Activated T-cell treated with anti-CD3 and anti-CD28 coated beads for 48 hours (primary cell): ENCODE data around the gene TRNP1.

Experiments
- DNase-seq: peaks from one replicate; pipeline ENCODE4 v3.0.0-alpha.2; 2020; ENCODE audit warnings: low read depth

TRNP1 gene

DNA sequence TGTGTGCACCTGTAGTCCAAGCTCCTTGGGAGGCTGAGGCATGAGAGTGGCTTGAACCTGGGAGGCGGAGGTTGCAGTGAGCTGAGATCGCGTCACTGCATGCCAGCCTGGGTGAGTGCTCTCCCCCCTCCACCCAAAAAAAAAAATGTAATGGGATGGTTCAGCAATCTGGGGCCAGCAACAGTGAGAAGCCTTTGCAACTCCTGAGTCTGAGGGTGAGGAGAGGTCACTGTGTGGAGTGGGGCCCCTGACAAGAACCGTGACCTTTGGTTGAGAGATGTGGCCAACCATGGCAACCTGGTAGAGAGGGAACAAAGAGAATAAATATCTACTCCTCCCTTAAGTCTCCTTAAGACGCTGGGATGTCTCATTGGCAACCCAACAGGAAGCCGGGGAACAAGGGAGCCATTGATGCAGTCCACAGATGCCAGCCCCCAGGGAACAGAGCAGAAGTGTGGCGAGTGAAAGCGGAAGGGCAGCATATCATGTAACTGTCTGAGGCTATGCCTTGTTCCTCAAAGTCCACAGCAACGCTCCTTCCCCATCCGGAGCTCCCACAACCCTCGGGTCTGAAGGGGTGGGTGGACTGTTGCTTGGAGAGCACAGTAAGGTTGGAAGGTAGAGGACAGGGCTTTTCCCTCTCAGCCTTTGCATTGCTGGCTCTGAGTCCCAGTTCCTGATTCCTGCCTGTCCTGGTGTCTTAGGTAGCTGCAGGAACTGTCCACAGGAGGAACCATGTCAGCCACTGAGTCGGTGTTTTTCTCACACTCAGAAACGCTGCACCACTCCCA is 8.3 kb downstream of the TRNP1 start:
- no peak for DNase-seq

DNA sequence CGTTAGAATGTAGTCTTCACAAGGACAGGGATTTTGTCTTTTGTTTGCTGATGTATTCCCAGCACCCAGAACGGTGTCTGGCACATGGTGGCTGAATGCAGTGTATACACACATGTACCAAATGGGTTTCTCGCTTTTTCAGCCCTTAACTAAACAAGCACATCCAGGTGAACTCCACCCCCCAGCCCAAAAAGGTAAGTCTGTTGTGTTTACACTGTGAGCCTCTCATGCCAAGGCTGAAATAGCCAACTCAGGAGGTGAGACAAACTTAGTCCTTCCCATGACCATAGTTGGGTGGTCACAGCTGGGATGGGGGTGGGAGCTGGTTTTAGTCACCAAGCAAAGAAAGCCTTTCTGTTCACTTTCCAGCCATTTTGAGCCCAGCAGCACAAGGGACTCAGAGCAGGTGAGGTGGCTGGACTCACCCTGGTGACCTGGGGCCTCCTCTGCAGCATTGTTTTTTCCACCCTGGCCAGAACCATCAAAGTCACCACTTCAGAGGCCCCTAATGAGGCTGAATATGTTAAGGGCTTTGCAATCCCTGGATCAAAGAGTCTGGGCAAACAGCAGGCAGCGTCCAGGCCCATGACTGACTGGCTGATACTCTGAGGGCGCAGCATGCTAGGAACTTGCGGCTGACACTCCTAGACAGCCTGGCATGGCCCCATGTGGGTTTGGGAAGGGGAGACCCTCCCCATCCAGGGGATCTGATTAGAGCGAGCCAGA is 10.4 kb downstream of the TRNP1 start:
- no peak for DNase-seq

DNA sequence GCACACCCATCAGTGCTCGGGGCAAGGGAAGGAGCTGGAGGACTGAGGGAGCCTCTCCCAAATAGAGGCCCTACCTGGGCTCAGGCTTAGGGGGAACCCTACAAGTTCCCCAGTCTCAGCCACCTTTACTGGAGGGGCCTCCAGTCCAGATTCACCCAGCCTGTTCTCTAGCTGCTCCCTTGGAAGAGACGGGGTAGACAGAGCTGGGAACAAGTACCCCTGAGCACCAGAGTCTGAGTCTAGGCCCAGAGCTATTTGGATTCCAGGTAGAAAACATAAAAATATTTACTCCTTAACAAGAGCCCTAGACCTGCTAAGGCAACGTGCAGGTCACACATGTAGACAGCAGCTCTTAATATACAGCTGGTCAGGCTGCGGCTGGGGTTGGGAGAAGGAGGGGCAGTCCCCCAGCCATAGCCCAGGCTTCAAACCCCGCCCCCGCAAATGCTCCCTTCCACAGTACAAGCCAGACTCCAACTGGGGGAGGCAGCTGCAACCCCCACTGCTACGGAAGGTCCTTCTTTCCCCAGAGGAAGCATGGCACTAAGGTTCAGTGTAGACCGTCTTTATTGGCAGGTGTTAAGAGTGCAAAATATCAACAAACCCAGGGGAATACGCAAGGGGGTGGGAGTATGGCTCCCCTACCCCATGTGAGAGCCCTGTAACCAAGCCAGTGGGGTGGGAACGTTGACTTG is 11.1 kb downstream of the TRNP1 start:
- no peak for DNase-seq

DNA sequence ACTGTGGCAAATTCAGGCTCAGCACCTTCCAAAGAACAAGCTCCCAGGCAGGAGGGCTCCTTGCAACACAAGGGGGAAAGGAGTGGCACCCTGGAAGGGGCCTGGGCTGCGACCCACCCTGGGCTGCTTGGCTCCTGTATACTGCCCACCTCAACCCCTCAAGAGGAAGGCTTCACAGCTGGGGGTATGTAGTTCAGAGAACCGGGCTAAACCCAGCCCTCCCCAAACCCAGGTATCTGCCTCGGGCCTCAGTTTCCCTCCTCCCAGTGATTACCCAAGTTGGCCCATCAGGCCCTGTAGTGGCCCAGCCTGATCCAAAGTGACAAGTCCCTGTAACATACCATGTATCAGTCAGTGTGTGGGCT is 11.7 kb downstream of the TRNP1 start:
- DNase-seq = no peak

DNA sequence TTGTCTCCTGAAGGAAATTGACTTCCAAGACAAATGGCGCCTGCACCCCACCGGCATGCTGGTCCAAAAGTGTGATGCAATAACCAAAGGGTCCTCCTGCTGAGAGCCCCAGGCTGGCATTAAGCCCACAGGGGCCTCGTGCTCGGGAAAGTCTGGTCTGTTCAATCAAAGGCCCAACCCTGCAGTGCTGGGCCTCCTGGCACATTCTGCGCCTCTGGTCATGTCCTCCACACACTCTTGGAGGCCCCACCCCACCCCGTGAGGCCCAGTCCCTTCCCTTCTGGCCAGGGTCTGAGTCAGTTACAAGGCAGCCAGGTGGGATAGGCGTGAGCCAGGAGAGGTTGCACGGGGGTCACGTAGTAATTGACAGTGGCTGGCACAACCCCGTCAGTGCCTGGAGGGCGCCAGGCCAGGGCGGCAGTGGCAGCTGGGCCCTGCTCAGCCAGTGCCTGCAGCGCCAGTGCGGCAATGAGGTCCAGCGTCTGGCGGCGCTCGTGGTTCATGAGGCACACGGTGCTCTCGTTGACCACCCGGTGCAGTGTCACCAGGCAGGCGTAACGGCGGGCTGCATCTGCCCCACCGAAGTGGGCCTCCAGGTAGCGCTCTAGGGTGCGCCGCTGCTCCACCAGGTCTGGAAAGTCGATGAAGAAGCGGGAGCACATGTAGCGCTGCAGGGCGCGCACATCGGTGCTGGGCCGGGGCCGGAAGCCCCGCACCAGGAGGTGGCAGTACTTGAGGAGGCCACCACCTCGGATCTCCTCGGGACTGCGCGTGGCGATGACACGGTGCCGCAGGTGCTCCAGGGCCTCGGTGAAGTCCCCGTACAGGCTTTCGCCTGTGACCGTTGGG is 12.4 kb downstream of the TRNP1 start:
- no peak for DNase-seq

DNA sequence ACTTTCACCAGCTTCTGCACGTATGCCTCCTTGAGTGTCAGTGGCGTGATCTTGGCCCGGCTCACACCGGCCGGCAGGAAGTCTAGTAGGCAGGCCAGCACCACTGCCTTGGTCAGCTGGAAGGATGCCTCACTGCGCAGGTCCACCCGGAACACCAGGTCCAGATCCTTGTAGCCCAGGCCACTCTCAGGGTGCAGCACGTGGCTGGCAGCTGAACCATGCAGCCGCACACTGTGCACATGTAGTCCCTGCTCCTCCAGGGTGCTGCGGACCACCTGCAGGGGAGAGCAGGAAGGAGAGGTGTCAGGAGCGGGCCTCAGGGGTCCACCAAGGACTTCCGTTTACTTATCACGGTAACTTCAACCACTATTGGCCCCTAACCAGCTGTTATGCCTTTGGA is 13.2 kb downstream of the TRNP1 start:
- DNase-seq = no peak

DNA sequence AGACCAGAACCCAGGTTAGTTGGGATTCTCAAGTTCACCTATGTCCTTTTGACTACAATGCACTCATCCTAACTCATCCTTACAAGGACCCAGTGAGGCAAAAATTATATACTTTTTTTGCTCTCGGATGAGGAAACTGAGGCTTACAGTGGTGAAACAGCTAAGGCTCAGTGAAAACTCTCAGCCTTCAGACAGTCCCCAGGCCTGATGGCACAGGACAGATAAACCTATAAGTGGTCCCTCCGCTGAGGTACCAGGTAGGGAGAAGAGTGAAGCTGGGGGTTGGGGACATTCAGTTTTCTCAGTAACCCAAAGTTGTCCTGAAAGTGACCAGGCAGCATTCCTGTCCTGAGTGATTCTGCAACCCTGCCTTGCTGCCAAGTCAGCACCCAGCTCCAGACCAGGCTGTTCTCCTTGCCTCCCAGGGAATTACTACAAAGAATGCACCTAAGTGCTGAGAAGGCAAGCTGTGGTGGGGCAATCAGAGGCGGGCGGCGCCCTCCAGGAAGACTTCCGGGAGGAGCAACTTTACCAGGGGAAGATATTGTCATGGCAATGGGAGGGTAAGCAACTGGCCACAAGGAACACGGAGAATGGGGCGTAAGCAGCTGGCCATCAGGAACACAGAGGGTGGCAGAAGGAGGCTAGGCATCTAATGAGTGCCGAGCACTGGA is 14.6 kb downstream of the TRNP1 start:
- no peak for DNase-seq

DNA sequence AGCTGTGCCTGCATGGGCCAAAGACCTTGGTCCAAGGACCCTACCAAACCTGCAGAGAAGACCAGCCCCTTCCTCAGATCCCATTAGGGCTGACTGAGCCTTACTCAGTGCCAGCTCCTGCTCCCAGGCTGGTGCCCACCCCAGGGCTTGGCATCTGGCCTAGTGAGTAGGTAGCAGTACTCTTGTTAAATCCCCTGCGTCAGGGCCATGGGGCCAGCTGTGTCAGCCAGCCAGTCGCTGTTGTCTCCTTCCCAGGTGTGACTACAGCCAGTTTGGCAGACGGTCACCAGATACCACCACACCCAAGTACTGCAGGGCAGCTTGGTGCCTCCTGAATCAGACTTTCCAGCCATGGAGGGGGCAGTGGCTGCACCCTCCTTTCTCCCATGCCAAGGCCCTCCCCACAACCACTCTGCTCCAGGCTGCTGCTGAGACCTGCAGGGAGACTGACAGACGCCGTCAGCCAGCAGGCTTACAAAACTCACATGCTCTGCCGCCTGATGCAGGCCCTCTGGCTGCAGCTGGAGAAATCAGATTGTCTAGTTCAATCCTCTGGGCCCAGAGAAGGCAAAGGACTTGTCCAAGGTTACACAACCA is 16.2 kb downstream of the TRNP1 start:
- DNase-seq = no peak

DNA sequence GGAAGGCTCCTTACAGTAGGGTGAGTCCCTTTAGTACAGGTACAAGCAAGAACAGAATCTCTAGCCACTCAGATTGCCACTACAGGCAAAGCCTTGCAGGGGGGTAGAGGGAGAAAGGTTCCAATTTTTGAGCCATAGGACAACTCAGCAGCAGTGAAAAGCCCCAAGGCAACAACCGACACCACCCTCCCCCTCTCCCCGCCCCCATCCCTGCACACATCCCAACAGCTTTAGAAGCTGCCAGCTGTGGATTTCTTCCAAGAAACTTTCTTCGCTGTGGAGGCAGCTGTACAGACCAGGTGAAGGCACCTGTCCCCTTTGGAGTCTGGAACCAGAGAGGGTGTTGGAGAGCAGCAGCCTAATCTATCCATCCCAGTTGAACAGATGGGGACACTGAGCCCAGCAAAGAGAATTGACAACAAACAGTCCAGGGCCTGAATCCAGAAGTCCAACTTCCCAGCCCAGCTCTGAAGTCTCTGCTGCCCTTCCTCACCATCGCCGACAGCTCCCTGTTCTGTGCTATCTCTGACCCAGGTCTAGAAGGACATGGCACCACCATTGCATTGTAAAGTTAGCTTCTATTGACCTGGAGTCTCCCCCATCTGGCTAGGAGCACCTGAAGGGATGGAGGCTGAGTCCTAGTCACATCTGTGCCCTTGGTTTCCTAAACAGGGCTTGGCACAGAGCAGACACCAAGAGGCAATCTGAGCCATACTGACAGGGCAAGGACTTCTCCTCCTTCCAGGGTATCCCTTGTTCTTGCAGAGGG is 16.9 kb downstream of the TRNP1 start:
- no peak for DNase-seq

DNA sequence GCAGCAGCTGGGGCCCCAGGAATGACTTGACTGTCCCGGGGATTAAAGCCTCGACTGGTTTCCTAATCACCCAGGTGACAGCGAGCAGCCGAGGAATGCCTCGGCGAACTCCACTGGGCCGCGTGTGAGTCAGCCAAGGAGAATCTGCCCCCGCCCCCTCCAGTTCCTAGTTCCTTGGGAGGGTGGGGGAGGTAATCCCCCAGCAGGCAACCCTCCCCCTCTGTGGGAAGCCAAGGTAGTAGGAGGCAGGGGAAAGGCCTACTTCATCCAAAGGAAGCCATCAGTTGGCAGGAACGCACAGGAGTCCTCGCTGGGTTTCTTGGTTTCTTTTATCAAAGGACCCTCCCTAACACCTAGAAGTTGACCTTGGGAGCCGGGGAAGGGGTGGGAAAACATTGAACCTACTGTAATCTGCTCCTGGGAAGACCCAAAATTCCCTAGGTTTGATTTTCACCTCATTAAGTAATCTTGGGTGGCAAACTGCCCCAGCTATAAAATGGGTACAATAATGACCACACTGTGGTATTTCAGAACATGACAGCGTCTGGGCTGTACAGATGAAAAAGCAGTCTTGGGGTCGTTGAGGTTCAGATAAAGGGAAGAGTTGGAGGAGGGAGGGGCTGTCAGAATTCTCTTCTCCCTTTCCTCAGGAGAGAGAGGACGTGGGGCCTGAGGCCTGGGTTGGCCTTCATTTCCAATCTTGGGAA is 17.7 kb downstream of the TRNP1 start:
- DNase-seq = no peak

DNA sequence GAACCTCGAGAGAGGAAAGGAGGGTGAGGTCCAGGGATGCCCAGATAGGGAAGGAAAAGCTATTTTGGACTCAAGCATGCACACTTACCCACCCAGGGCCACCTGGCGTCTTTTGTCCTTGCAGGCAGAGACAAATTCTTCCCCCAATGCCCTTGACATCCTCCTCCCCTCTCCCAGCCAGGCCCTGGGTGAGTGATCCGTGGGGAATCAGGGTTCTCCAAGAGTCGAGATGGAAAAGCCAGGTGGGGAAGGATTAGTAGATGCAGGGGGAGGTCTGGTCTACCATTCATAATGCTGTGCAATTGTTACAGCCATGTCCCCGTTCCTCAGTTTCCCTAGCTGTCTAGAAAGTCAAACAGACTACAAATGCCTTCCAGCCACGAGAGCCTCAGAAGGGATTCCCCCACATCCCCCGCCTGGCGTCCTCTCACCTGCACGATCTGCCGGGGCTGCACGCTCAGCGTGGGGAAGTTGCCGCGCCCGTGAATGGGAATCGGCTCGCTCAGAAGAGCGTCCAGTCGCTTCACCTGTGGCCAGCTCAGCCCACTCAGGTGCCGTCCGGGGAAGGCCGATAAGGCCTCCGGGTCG is 18.6 kb downstream of the TRNP1 start:
- no peak for DNase-seq

DNA sequence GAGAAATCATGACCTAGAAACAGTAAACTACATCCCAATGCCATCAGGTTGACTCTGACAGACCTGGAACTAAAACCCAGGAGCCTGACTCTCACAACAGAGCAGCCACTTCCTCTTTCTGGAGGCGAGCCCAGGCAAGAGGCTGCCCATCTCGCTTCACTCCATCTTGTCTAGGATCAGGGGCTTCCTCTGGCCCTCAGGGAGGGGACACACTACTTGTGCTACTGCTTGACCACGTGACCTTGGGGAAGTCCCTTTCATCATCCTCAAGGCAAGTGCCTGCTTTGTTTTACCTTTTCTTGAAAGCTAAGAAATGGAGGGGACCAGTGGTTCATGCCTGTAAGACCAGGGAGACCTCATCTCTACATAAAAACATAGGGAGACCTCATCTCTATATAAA is 21.8 kb downstream of the TRNP1 start:
- no peak for DNase-seq

DNA sequence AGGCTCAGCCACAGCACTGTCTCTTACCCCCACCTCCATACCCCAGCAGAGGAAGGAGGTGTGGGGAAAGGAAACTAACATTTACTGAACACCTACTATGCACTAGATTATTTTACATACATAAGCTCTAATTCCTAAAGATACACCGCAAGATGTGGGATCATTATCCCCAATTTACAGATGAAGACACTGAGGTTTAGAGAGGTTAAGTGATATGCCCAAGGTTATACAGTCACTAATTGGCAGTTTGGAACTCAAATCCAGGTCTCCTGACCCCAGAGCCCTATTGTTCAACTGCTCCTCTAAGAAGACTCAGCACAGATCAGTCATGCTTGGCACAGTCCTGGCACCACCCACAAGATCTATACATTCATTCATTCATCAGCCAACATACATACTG is 22.9 kb downstream of the TRNP1 start:
- DNase-seq = no peak

DNA sequence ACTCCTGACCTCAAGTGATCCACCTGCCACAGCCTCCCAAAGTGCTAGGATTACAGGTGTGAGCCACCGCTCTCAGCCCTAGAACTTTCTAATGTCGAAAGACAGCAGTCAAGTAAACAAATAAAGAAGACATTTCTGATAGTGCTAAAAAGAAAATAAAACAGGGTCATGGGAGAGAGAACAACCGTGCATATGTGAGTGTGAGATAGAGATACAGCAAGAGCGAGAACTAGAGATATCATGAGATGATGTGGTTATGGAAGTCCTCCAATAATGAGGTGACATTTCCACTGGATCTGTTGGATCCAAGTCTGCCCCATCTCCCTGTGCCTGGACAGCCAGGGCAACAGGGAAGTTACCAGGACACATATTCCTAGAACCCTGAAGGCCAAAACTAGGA is 23.7 kb downstream of the TRNP1 start:
- no peak for DNase-seq

DNA sequence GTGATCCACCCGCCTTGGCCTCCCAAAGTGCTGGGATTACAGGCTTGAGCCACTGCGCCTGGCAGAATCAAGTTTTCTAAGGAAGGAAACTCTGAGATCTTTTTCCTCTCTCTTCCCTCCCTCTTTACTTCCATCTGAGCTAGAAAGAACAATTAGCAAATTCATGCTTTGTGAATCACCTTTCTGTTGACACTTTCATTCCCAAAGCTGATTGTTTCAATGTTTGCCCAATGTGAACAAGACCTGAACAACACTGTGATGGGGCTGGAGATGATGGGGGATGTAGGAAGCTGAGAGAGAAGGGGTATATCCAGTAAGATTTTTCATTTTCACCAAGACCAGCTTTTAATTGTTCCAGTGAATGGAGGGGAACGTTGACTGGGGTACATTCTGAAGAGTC is 24.8 kb downstream of the TRNP1 start:
- DNase-seq = no peak

DNA sequence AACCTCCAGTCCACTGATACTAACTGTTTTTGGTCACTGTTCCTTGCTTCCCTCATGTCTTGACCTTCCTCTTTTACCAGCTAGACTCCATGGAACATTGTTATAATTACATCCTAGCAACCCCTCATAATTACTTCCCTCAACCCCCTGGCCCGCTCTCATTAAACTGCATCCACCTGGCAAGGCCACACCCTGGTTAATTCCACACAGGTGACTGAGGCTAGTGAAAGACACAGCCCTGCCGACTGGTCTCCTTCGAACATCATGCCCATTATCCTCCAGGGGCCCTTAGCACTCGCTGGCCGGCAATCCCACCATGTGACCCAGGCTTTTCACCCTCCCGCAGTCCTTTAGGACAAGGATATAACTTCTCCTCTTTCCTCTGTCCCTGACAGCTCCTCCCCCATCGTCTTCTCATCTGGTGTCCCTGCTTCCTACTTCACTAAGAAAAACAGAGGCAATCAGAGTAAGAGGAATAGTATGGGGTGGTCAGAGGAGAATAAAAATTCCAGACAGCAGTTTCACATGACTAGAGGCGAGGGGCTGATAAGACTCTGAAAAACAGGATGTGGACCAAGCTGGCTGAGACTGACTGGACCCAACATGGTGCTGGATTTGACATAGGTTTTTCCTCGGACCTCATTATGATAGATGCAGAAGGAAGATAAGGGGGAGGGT is 28.0 kb downstream of the TRNP1 start:
- DNase-seq = no peak

DNA sequence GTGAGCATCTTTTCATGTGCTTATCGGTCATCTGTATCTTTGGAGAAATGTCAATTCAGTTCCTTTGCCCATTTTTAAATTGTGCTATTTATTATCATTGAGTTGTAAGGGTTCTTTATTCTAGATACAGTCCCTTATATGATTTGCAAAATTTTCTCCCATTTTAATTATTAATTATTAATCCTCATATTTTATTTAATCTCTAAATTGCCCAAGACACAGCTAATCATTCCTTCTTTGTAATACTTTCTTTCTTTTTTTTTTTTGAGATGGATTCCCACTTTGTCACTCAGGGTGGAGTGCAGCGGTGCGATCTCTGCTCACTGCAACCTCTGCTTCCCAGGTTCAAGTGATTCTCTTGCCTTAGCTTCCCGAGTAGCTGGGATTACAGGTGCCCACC is 32.2 kb downstream of the TRNP1 start:
- DNase-seq = no peak

DNA sequence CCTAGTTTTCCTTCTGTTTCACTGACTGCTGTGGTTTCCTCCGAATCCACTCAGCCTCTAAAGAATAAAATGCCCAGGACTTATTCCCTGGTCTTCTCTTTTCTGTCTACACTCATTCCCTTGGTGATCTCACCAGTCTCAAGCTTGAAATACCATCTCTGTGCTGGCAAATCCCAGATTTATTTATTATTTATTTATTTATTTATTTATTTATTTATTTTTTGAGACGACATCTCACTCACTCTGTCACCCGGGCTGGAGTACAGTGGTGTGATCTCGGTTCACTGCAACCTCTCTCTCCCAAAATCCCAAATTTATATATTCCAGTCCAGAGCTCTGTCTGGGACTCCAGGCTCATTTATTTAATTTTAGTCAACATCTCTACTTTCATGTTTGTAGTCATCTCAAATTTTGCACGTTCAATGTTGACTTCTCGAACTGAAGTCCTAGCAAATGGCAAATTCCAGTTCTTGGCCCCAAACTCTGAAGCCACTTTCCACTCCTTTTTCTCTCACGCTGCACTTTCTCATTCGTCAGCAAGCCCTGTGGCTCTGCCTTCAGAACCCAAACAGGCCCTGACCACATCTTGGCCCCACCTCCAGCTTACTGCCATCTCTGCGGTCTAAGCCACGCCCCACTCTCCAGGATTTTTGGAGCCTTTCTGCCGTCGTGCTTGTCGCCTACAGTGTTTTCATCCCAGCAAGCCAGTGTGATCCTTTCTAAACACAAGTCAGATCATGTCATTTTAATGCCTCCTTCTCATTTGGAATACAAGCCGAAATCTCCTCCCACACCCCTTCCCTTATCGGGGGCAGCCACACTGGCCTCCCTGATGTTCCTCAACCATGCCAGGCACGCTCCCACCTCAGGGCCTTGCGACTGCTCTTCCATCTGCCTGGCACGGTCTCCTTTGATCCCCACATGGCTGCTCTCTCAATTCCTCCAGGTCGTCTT is 33.4 kb downstream of the TRNP1 start:
- no peak for DNase-seq
